HEK293T (cell line): ENCODE measurements around the gene PPIL4.

ENCODE experiments used
- ARNT ChIP-seq: fragments of 450-650 bp; IDR thresholded peaks from 2 replicates; pipeline ENCODE4 v1.6.1; 2017; ENCODE audit warnings: mild to moderate bottlenecking
- ELF4 ChIP-seq: fragments of 450-650 bp; IDR thresholded peaks from 2 replicates; pipeline ENCODE4 v1.6.1; 2017; ENCODE audit warnings: antibody characterized with exemption
- FOXA1 ChIP-seq: fragments of 450-650 bp; IDR thresholded peaks from 2 replicates; pipeline ENCODE4 v1.6.1; 2016; ENCODE audit warnings: mild to moderate bottlenecking
- FOXK2 ChIP-seq: fragments of 450-650 bp; IDR thresholded peaks from 2 replicates; pipeline ENCODE4 v1.6.1; 2016; ENCODE audit warnings: mild to moderate bottlenecking
- FOXM1 ChIP-seq: fragments of 450-650 bp; IDR thresholded peaks from 2 replicates; pipeline ENCODE4 v1.6.1; 2017; ENCODE audit warnings: mild to moderate bottlenecking, borderline replicate concordance
- PKNOX1 ChIP-seq: fragments of 450-650 bp; IDR thresholded peaks from 2 replicates; pipeline ENCODE4 v1.6.1; 2016
- SUZ12 ChIP-seq: fragments of 450-650 bp; IDR thresholded peaks from 2 replicates; pipeline ENCODE4 v1.6.1; 2016; ENCODE audit warnings: mild to moderate bottlenecking
- ZNF384 ChIP-seq: fragments of 450-650 bp; IDR thresholded peaks from 2 replicates; pipeline ENCODE4 v1.6.1; 2016

GRCh38 chr6:149592983-149593382 is 47.1 kb upstream of the PPIL4 start:
- TF ChIP-seq ZNF384 (no peak), ELF4 (no peak), SUZ12 (no peak), FOXA1 (no peak), FOXM1 (no peak), FOXK2 (no peak), PKNOX1 (no peak), ARNT (no peak)
